Panc1 (cell line): ENCODE results near the gene RGPD8.
"Not testable (repeated sequence)": the region's sequence is repeated elsewhere in the genome, so short reads cannot be mapped to it uniquely, and the experiment has no call there.

Experiments
- TCF7L2 ChIP-seq: IDR thresholded peaks from 2 replicates; pipeline ENCODE4 v1.6.1; 2011; ENCODE audit warnings: mild to moderate bottlenecking, low read depth, low read length, inconsistent platforms
- TF ChIP-seq, protein P1 (sequence below): fragments of 450-650 bp; IDR thresholded peaks from 2 replicates; pipeline ENCODE4 v1.5.1; 2017; ENCODE audit warnings: mild to moderate bottlenecking

DNA sequence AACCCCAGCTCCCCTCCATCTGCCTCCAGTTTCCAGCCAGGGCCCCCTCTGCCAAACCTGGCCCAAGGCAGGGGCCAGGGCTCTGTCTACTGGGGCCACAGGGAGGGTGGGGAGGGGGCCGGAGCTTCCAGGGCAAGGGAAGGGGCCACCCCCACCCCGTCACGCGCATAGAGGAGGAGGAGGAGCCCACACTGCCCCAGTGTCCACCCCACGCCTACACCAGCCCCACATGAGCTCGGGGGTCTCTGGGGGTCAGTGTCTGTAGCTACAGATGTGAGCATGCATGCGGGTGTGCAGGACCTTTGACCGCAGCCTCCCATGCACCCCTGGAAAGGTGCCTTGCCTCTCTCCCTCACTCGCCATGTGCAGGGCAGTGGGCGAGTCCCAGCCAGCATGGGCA, 3.5 kb upstream of the RGPD8 start:
- TF ChIP-seq, protein P1, sequence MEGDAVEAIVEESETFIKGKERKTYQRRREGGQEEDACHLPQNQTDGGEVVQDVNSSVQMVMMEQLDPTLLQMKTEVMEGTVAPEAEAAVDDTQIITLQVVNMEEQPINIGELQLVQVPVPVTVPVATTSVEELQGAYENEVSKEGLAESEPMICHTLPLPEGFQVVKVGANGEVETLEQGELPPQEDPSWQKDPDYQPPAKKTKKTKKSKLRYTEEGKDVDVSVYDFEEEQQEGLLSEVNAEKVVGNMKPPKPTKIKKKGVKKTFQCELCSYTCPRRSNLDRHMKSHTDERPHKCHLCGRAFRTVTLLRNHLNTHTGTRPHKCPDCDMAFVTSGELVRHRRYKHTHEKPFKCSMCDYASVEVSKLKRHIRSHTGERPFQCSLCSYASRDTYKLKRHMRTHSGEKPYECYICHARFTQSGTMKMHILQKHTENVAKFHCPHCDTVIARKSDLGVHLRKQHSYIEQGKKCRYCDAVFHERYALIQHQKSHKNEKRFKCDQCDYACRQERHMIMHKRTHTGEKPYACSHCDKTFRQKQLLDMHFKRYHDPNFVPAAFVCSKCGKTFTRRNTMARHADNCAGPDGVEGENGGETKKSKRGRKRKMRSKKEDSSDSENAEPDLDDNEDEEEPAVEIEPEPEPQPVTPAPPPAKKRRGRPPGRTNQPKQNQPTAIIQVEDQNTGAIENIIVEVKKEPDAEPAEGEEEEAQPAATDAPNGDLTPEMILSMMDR, result not testable (repeated sequence)
- TF ChIP-seq TCF7L2, result not testable (repeated sequence)
